Stimulated activated CD4-positive, alpha-beta T cell treated with anti-CD3 and anti-CD28 coated beads, Interleukin-12 subunit alpha, Interleukin-12 subunit beta, amount 100 ng/mL, for 24 hours (primary cell): ENCODE data around the gene C1orf50.
A peak's percentile ranks its signal among the peaks of the same experiment; 100 is the strongest.
"Not testable (repeated sequence)": the region's sequence is repeated elsewhere in the genome, so short reads cannot be mapped to it uniquely, and the experiment has no call there.

Experiments used
- DNase-seq, 2 experiments: peaks; one replicate each; pipeline ENCODE4 v3.0.0-alpha.2; 2020; ENCODE audit warnings: low read depth in 2 of 2

C1orf50 gene

GRCh38 chr1:42801832-42802473, 34.9 kb downstream of the C1orf50 start:
- no peak for DNase-seq

GRCh38 chr1:42806171-42806570, 39.1 kb downstream of the C1orf50 start:
- no peak for DNase-seq

- no peak for DNase-seq
Measured at GRCh38 chr1:42806593-42806992, 39.5 kb downstream of the C1orf50 start.

- DNase-seq = no peak
Measured at GRCh38 chr1:42807056-42807668, 40.1 kb downstream of the C1orf50 start.

- not testable (repeated sequence) for DNase-seq
Measured at GRCh38 chr1:42814815-42815214, 47.8 kb downstream of the C1orf50 start.

GRCh38 chr1:42815941-42816584, 49.0 kb downstream of the C1orf50 start:
- DNase-seq = no peak

- DNase-seq = peak; percentile 92
Measured at GRCh38 chr1:42816585-42817439, 49.8 kb downstream of the C1orf50 start, which contains the start of the genes ERMAP and SVBP. Gene ERMAP (plus strand): TSS chr1:42817122. CDS start chr1:42830449, 13,327 bp downstream. Gene SVBP (minus strand): TSS chr1:42817397. CDS start chr1:42816544, 853 bp downstream.

GRCh38 chr1:42817440-42817767, 50.4 kb downstream of the C1orf50 start:
- DNase-seq = no peak

- DNase-seq = no peak
Measured at GRCh38 chr1:42817976-42818375, 50.9 kb downstream of the C1orf50 start.

GRCh38 chr1:42820813-42821212, 53.8 kb downstream of the C1orf50 start:
- no peak for DNase-seq

- DNase-seq = no peak
Measured at GRCh38 chr1:42821690-42822089, 54.6 kb downstream of the C1orf50 start.

GRCh38 chr1:42822800-42823392, 55.8 kb downstream of the C1orf50 start:
- DNase-seq = no peak

- DNase-seq = no peak
Measured at GRCh38 chr1:42824481-42825035, 57.5 kb downstream of the C1orf50 start.

GRCh38 chr1:42825036-42825851, 58.2 kb downstream of the C1orf50 start:
- no peak for DNase-seq
